Stimulated activated CD8-positive, alpha-beta memory T cell treated with anti-CD3 and anti-CD28 coated beads, Interleukin-4, amount 100 ng/mL, for 1 hour (primary cell): Measurements from ENCODE around the gene SH3TC2.

Source experiments
- DNase-seq, 2 donors: peaks; one replicate each; pipeline ENCODE4 v3.0.0-alpha.2; 2020; ENCODE audit warnings: low read depth in 2 of 2, low spot score in 1 of 2

Gene SH3TC2

GRCh38 chr5:149002761-149003689, 59.8 kb downstream of the SH3TC2 start:
- no peak for DNase-seq

GRCh38 chr5:149002053-149002452, 60.8 kb downstream of the SH3TC2 start:
- no peak for DNase-seq

- no peak for DNase-seq
Measured at GRCh38 chr5:149001162-149001561, 61.7 kb downstream of the SH3TC2 start.

- DNase-seq: no peak
Measured at GRCh38 chr5:148999741-149000140, 63.1 kb downstream of the SH3TC2 start.

GRCh38 chr5:148998174-148998797, 64.6 kb downstream of the SH3TC2 start:
- no peak for DNase-seq

GRCh38 chr5:148996270-148996669, 66.6 kb downstream of the SH3TC2 start:
- no peak for DNase-seq

GRCh38 chr5:148995791-148996190, 67.1 kb downstream of the SH3TC2 start:
- DNase-seq: no peak

GRCh38 chr5:148993283-148993936, 69.5 kb downstream of the SH3TC2 start:
- no peak for DNase-seq

- no peak for DNase-seq
Measured at GRCh38 chr5:148992265-148992664, 70.6 kb downstream of the SH3TC2 start.

- DNase-seq: no peak
Measured at GRCh38 chr5:148991566-148991965, 71.3 kb downstream of the SH3TC2 start.

GRCh38 chr5:148990817-148991216, 72.0 kb downstream of the SH3TC2 start:
- DNase-seq: no peak

- DNase-seq: no peak
Measured at GRCh38 chr5:148989567-148989966, 73.3 kb downstream of the SH3TC2 start.

GRCh38 chr5:148988328-148988727, 74.5 kb downstream of the SH3TC2 start:
- no peak for DNase-seq

GRCh38 chr5:148986636-148987035, 76.2 kb downstream of the SH3TC2 start:
- no peak for DNase-seq

- no peak for DNase-seq
Measured at GRCh38 chr5:148984345-148984744, 78.5 kb downstream of the SH3TC2 start.

- DNase-seq: no peak
Measured at GRCh38 chr5:148981353-148981752, 81.5 kb downstream of the SH3TC2 start.

GRCh38 chr5:148980731-148981130, 82.1 kb downstream of the SH3TC2 start:
- DNase-seq: no peak

- no peak for DNase-seq
Measured at GRCh38 chr5:148979083-148979723, 83.7 kb downstream of the SH3TC2 start.

GRCh38 chr5:148978370-148979082, 84.3 kb downstream of the SH3TC2 start:
- no peak for DNase-seq

- no peak for DNase-seq
Measured at GRCh38 chr5:148976569-148977381, 86.1 kb downstream of the SH3TC2 start.
